SK-N-MC (cell line): ENCODE results near the gene ZSWIM1.

ENCODE experiments used
- EZH2 ChIP-seq: fragments of 200-600 bp; sonication (generic); IDR thresholded peaks from one replicate; pipeline ENCODE4 v1.6.1; 2017; ENCODE audit warnings: antibody characterized with exemption
- POLR2AphosphoS5 ChIP-seq: IDR thresholded peaks from 2 replicates; pipeline ENCODE4 v1.6.1; 2012; ENCODE audit warnings: mild to moderate bottlenecking, low read depth, low read length, borderline replicate concordance

DNA sequence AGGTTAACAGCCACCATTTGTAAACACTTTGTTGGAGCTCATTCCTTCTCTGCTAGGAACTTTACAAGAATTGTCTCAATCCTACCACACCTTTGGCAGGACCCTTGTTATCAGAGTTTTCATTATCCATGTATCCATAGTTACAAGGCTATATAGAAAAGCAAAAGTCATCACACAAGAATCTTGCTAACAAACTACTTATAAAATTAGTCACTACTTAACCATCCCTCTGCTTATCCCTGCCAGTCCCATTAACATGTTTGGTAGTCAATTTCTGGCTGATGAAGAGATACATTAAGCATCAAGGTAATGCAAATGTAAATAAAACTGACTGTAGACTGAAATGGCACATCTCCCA is 13.2 kb upstream of the ZSWIM1 start:
- TF ChIP-seq POLR2AphosphoS5 = no peak
- TF ChIP-seq EZH2 = no peak
